GM12865 (cell line): ENCODE data around the gene CPNE8.

Experiments
- DNase-seq: peaks from one replicate; pipeline ENCODE4 v3.0.0; 2010; ENCODE audit warnings: low read depth
- H3K4me3 ChIP-seq: 2 replicates; pipeline ENCODE4 v1.5.1; 2011; ENCODE audit warnings: mild to moderate bottlenecking, low read depth, low read length, control low read depth
- TF ChIP-seq, protein P1 (sequence below): IDR thresholded peaks from 2 replicates; pipeline ENCODE4 v1.5.1; 2011; ENCODE audit warnings: low read length, control low read depth, low read depth, inconsistent platforms; ENCODE audit not compliant: insufficient read depth; ENCODE audit errors: missing control alignments

The CPNE8 gene

GRCh38 chr12:38720661-38721060, 184.7 kb downstream of the CPNE8 start:
- TF ChIP-seq, protein P1, sequence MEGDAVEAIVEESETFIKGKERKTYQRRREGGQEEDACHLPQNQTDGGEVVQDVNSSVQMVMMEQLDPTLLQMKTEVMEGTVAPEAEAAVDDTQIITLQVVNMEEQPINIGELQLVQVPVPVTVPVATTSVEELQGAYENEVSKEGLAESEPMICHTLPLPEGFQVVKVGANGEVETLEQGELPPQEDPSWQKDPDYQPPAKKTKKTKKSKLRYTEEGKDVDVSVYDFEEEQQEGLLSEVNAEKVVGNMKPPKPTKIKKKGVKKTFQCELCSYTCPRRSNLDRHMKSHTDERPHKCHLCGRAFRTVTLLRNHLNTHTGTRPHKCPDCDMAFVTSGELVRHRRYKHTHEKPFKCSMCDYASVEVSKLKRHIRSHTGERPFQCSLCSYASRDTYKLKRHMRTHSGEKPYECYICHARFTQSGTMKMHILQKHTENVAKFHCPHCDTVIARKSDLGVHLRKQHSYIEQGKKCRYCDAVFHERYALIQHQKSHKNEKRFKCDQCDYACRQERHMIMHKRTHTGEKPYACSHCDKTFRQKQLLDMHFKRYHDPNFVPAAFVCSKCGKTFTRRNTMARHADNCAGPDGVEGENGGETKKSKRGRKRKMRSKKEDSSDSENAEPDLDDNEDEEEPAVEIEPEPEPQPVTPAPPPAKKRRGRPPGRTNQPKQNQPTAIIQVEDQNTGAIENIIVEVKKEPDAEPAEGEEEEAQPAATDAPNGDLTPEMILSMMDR, result no peak
- no peak overlapping the region for H3K4me3 ChIP-seq
- DNase-seq, result no peak

DNA sequence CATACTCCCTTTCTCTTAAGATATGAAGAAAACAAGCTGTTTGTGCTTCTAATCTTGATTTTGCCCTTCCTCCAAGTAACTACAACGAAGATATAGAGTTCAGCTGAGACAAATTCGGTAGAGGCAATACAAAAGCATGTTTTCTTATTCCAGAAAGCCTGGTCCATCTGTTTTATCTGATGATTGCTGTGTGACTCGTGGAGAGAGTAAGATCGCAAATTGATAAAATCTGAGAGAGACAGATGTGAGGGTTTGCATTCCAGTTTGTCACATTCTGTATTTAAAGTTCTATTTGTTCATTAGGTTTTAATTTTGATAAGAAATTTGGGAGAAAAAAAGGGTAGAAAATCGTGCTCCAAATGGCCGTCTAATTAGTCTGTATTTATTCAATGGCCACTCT, 192.1 kb downstream of the CPNE8 start:
- H3K4me3 ChIP-seq, result no peak overlapping the region
- DNase-seq, result no peak
- TF ChIP-seq, protein P1, result no peak

- TF ChIP-seq, protein P1, result no peak
- H3K4me3 ChIP-seq, result no peak overlapping the region
- peak; percentile 63 for DNase-seq
Observed at GRCh38 chr12:38711054-38711453, 194.3 kb downstream of the CPNE8 start.

GRCh38 chr12:38708466-38708865, 196.9 kb downstream of the CPNE8 start:
- H3K4me3 ChIP-seq, result no peak overlapping the region
- TF ChIP-seq, protein P1, result no peak
- no peak for DNase-seq

DNA sequence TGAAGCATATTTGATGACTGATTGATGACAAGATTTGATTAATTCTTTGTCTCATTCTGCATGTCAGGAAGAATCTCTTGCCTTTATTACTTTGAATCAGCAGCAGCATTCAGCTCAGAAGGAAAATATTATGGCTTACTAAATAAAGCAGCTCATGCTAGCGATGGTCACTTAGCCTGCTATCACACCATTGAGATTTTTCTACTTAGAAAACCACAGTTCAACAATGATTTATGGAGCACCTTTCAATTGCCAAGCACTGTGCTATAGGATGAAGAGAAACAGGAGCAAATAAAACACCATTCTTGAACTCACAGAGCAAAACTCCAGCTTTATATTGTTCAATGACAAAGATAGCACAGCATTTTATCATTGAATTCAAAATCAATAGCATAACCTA, 197.7 kb downstream of the CPNE8 start:
- no peak for DNase-seq
- no peak overlapping the region for H3K4me3 ChIP-seq
- TF ChIP-seq, protein P1, result no peak

- TF ChIP-seq, protein P1, result no peak
- H3K4me3 ChIP-seq, result no peak overlapping the region
- DNase-seq, result no peak
Observed at GRCh38 chr12:38697289-38697688, 208.1 kb downstream of the CPNE8 start.

GRCh38 chr12:38695057-38695456, 210.3 kb downstream of the CPNE8 start:
- TF ChIP-seq, protein P1, result no peak
- DNase-seq, result no peak
- no peak overlapping the region for H3K4me3 ChIP-seq
